ENCODE data around the gene CIAO1. TPM values are rescaled to one million over a fixed set of nuclear protein-coding genes. Genes with fewer than 3 reads are reported as not detected.

The CIAO1 gene
- total RNA-seq, 6 experiments from 2014 or later, result 54.9 to 71.4 (median 60.4) TPM

DNA sequence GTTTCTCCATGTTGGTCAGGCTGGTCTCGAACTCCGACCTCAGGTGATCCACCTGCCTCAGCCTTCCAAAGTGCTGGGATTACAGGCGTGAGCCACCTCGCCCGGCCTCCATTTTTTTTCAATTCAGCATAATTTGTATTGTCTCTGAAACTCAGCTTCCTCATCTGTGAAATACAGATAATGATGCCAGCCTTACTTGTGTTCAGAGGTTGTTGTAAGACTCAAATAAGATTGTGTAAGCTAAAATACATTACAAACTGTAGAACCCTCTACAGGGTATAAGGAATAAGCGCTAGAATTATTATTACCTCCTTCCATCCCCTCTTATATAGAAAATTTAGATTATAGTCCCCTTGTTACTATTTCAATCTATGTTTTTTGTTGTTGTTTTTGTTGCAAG is 32.6 kb upstream of the CIAO1 start:
- TF ChIP-seq, protein P1, sequence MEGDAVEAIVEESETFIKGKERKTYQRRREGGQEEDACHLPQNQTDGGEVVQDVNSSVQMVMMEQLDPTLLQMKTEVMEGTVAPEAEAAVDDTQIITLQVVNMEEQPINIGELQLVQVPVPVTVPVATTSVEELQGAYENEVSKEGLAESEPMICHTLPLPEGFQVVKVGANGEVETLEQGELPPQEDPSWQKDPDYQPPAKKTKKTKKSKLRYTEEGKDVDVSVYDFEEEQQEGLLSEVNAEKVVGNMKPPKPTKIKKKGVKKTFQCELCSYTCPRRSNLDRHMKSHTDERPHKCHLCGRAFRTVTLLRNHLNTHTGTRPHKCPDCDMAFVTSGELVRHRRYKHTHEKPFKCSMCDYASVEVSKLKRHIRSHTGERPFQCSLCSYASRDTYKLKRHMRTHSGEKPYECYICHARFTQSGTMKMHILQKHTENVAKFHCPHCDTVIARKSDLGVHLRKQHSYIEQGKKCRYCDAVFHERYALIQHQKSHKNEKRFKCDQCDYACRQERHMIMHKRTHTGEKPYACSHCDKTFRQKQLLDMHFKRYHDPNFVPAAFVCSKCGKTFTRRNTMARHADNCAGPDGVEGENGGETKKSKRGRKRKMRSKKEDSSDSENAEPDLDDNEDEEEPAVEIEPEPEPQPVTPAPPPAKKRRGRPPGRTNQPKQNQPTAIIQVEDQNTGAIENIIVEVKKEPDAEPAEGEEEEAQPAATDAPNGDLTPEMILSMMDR (IDR thresholded peaks at IDR 0.05), result no peak
- no peaks in the 10 kb centered on the region for H3K4me1 Mint-ChIP-seq (ENCODE audit: low read depth)
- no peak overlapping the region for H3K4me3 Mint-ChIP-seq
- no peaks in the 10 kb centered on the region for H3K9me3 Mint-ChIP-seq
- H3K27ac Mint-ChIP-seq, result no peak overlapping the region
- H3K36me3 Mint-ChIP-seq (ENCODE audit: low read depth), result no peaks in the 10 kb centered on the region
- peaks cover 1% of the 10 kb centered on the region; the same call in 1 of the 2 replicates for H3K27me3 Mint-ChIP-seq (ENCODE audit: insufficient read depth)
- no peak for DNase-seq

DNA sequence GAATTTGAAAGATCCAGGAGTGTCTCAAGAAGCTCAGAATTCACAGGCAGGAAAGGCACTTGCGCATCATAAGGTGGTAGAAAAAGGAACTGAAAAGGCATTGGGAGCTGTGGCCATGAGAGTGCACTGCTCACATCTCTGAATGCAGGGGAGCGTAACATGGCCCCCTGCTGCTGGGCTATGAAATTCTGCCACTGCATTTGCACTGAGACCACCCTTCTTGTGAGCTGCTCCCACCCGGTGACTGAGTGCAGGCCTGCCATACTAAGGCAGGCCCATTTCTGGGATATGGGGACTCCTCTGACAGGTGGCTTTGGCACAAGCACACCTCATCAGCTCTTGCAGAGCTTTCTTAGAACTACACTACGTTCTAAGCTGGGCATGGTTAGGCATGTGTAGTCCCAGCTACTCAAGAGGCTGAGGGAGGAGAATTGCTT is 32.1 kb upstream of the CIAO1 start:
- TF ChIP-seq, protein P1 (IDR thresholded peaks at IDR 0.05), result no peak
- DNase-seq, result no peak
- H3K4me3 Mint-ChIP-seq, result no peak overlapping the region
- no peaks in the 10 kb centered on the region for H3K36me3 Mint-ChIP-seq (ENCODE audit: low read depth)
- no peaks in the 10 kb centered on the region for H3K9me3 Mint-ChIP-seq
- no peaks in the 10 kb centered on the region for H3K27me3 Mint-ChIP-seq (ENCODE audit: insufficient read depth)
- no peak overlapping the region for H3K27ac Mint-ChIP-seq
- H3K4me1 Mint-ChIP-seq (ENCODE audit: low read depth), result no peaks in the 10 kb centered on the region

- no peaks in the 10 kb centered on the region for H3K9me3 Mint-ChIP-seq
- TF ChIP-seq, protein P1 (IDR thresholded peaks at IDR 0.05), result no peak
- H3K4me3 Mint-ChIP-seq, result no peak overlapping the region
- DNase-seq, result no peak
- H3K27me3 Mint-ChIP-seq (ENCODE audit: insufficient read depth), result no peaks in the 10 kb centered on the region
- H3K36me3 Mint-ChIP-seq (ENCODE audit: low read depth), result no peaks in the 10 kb centered on the region
- H3K27ac Mint-ChIP-seq, result no peak overlapping the region
- H3K4me1 Mint-ChIP-seq (ENCODE audit: low read depth), result peaks cover 15% of the 10 kb centered on the region
Measured at GRCh38 chr2:96236882-96237281, 29.1 kb upstream of the CIAO1 start.

DNA sequence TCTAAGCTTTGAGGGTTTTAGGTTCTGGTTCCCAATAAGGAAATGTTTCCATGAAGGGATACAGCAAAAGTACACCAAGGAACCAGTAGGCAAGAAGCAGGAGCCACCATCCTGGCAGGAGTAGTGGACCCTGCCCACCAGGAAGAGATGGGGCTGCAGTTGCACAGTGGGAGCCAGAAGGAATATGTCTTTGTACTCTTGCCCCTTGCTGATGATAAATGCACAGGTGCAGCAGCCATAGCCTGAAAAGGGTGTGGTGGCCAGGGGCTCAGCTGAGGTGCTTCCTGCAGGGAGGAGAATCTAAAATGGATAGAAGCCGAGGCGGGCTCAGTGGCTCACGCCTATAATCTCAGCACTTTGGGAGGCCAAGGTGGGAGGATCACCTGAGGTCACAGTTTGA is 27.8 kb upstream of the CIAO1 start:
- Mint-ChIP-seq H3K27ac (no peak overlapping the region), H3K36me3 (ENCODE audit: low read depth) (no peaks in the 10 kb centered on the region), H3K4me3 (no peak overlapping the region), H3K4me1 (ENCODE audit: low read depth) (peaks cover 29% of the 10 kb centered on the region), H3K9me3 (no peaks in the 10 kb centered on the region), H3K27me3 (ENCODE audit: insufficient read depth) (peaks cover 1% of the 10 kb centered on the region; the same call in 1 of the 2 replicates)
- DNase-seq, result no peak
- TF ChIP-seq, protein P1 (IDR thresholded peaks at IDR 0.05), result no peak

- TF ChIP-seq, protein P1 (IDR thresholded peaks at IDR 0.05), result no peak
- Mint-ChIP-seq H3K4me1 (ENCODE audit: low read depth) (peaks cover 30% of the 10 kb centered on the region), H3K27me3 (ENCODE audit: insufficient read depth) (peaks cover 1% of the 10 kb centered on the region; the same call in 1 of the 2 replicates), H3K27ac (no peak overlapping the region), H3K36me3 (ENCODE audit: low read depth) (no peaks in the 10 kb centered on the region), H3K4me3 (no peak overlapping the region), H3K9me3 (no peaks in the 10 kb centered on the region)
- no peak for DNase-seq
Measured at GRCh38 chr2:96239091-96239490, 26.9 kb upstream of the CIAO1 start.

Data from HFFc6 (cell line).